Liver (tissue), 3 donors: ENCODE measurements around the gene C1QA.

Experiments
- EGR1 ChIP-seq, 2 donors: IDR thresholded peaks; 2 replicates each; pipeline ENCODE4 v1.6.1; 2016 to 2018; ENCODE audit warnings: antibody characterized with exemption in 2 of 2, low read depth in 2 of 2
- GABPA ChIP-seq, 2 donors: IDR thresholded peaks in 1 of 2; conservative IDR thresholded peaks in 1 of 2; 2 replicates each; pipeline ENCODE4 v1.6.1; 2016; ENCODE audit warnings: antibody characterized with exemption in 2 of 2, mild to moderate bottlenecking in 1 of 2, moderate library complexity in 1 of 2
- JUND ChIP-seq, 2 donors: IDR thresholded peaks; 2 replicates each; pipeline ENCODE4 v1.6.1; 2016; ENCODE audit warnings: antibody characterized with exemption in 2 of 2
- RAD21 ChIP-seq, 2 donors: IDR thresholded peaks; 2 replicates each; pipeline ENCODE4 v1.6.1; 2016; ENCODE audit warnings: antibody characterized with exemption in 2 of 2, mild to moderate bottlenecking in 2 of 2
- SP1 ChIP-seq: IDR thresholded peaks from 2 replicates; pipeline ENCODE4 v1.6.1; 2018; ENCODE audit warnings: antibody characterized with exemption, mild to moderate bottlenecking
- TAF1 ChIP-seq: conservative IDR thresholded peaks from 2 replicates; pipeline ENCODE4 v1.6.1; 2016; ENCODE audit warnings: antibody characterized with exemption, mild to moderate bottlenecking
- YY1 ChIP-seq: IDR thresholded peaks from 2 replicates; pipeline ENCODE4 v1.6.1; 2016; ENCODE audit warnings: antibody characterized with exemption, mild to moderate bottlenecking
- ZBTB33 ChIP-seq: IDR thresholded peaks from 2 replicates; pipeline ENCODE4 v1.6.1; 2016; ENCODE audit warnings: antibody characterized with exemption
- TF ChIP-seq, protein P1 (sequence below): fragments of 150-350 bp; IDR thresholded peaks from 2 replicates; pipeline ENCODE4 v1.5.1; 2017; ENCODE audit warnings: improper control_type of control experiment, low read depth, low read length; ENCODE audit not compliant: missing input control
- TF ChIP-seq, protein P2 (sequence below): IDR thresholded peaks from 2 replicates; pipeline ENCODE4 v1.6.1; 2016; ENCODE audit warnings: antibody characterized with exemption, mild to moderate bottlenecking
- donor health status: healthy.
- donor health status: healthy.

DNA sequence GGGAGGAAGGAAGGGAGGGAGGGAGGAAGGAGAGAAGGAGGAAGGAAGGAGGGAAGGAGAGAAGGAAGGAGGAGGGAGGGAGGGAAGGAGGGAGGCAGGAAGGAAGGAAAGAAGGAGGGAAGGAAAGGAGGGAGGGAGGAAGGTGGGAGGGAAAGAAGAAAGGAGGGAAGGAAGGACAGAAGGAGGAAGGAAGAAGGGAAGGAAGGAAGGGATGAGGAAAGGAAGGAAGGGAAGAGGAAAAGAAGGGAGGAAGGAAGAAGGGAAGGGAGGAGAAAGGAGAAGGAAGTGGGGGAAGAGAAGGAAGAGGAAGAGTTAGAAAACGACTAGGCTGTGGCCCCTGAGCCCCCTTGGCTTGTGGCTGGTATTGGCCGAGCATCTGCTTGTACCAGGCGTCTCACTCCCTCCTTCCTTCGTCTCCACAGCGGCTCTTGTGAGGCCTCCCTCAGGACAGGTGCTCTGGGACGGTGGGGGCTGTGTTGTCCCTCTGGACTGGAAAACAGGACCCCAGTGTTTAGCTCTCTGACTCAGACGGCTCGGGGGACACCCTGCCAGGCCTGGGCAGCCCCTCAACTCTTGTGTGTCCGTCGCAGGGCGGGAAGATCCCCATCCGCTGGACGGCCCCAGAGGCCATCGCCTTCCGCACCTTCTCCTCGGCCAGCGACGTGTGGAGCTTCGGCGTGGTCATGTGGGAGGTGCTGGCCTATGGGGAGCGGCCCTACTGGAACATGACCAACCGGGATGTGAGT is 36.2 kb upstream of the C1QA start:
- TF ChIP-seq, protein P1, sequence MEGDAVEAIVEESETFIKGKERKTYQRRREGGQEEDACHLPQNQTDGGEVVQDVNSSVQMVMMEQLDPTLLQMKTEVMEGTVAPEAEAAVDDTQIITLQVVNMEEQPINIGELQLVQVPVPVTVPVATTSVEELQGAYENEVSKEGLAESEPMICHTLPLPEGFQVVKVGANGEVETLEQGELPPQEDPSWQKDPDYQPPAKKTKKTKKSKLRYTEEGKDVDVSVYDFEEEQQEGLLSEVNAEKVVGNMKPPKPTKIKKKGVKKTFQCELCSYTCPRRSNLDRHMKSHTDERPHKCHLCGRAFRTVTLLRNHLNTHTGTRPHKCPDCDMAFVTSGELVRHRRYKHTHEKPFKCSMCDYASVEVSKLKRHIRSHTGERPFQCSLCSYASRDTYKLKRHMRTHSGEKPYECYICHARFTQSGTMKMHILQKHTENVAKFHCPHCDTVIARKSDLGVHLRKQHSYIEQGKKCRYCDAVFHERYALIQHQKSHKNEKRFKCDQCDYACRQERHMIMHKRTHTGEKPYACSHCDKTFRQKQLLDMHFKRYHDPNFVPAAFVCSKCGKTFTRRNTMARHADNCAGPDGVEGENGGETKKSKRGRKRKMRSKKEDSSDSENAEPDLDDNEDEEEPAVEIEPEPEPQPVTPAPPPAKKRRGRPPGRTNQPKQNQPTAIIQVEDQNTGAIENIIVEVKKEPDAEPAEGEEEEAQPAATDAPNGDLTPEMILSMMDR, result no peak
- TF ChIP-seq SP1, result no peak
- TF ChIP-seq, protein P2, sequence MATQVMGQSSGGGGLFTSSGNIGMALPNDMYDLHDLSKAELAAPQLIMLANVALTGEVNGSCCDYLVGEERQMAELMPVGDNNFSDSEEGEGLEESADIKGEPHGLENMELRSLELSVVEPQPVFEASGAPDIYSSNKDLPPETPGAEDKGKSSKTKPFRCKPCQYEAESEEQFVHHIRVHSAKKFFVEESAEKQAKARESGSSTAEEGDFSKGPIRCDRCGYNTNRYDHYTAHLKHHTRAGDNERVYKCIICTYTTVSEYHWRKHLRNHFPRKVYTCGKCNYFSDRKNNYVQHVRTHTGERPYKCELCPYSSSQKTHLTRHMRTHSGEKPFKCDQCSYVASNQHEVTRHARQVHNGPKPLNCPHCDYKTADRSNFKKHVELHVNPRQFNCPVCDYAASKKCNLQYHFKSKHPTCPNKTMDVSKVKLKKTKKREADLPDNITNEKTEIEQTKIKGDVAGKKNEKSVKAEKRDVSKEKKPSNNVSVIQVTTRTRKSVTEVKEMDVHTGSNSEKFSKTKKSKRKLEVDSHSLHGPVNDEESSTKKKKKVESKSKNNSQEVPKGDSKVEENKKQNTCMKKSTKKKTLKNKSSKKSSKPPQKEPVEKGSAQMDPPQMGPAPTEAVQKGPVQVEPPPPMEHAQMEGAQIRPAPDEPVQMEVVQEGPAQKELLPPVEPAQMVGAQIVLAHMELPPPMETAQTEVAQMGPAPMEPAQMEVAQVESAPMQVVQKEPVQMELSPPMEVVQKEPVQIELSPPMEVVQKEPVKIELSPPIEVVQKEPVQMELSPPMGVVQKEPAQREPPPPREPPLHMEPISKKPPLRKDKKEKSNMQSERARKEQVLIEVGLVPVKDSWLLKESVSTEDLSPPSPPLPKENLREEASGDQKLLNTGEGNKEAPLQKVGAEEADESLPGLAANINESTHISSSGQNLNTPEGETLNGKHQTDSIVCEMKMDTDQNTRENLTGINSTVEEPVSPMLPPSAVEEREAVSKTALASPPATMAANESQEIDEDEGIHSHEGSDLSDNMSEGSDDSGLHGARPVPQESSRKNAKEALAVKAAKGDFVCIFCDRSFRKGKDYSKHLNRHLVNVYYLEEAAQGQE, result no peak
- TF ChIP-seq YY1, result no peak
- no peak for TF ChIP-seq TAF1
- TF ChIP-seq ZBTB33, result no peak
- no peak for TF ChIP-seq RAD21 (IDR thresholded peaks at IDR 0.05)
- no peak for TF ChIP-seq EGR1 (IDR thresholded peaks at IDR 0.05; ENCODE audit: low read depth in 2 of 2)
- no peak for TF ChIP-seq GABPA (IDR thresholded peaks at IDR 0.05 in 1 of 2, conservative IDR thresholded peaks at IDR 0.05 in 1 of 2)
- no peak for TF ChIP-seq JUND (IDR thresholded peaks at IDR 0.05)
